Astrocyte (in vitro differentiated cells and primary cell): ENCODE data around the gene EHBP1. TPM values are rescaled to one million over a fixed set of nuclear protein-coding genes. Genes with fewer than 3 reads are reported as not detected.

ENCODE experiments used
- DNase-seq: peaks from one replicate; pipeline ENCODE4 v3.0.0-alpha.2; 2010; ENCODE audit warnings: low read depth
- FAIRE-seq: peaks from 2 replicates; lab custom pipeline; 2011; peaks lifted over from hg19 to GRCh38; lab: Jason Lieb, UNC
- H2AFZ ChIP-seq: 2 replicates; pipeline ENCODE4 v1.6.0; 2012; ENCODE audit warnings: low read depth, low read length, inconsistent platforms
- H3K27ac ChIP-seq: 2 replicates; pipeline ENCODE4 v1.5.1; 2011; ENCODE audit warnings: low read depth, low read length, inconsistent platforms
- H3K27me3 ChIP-seq: 2 replicates; pipeline ENCODE4 v1.6.0; 2011; ENCODE audit warnings: low read length, inconsistent platforms; ENCODE audit not compliant: insufficient read depth
- H3K36me3 ChIP-seq: 2 replicates; pipeline ENCODE4 v1.5.1; 2011; ENCODE audit warnings: low read length, inconsistent platforms; ENCODE audit not compliant: insufficient read depth
- H3K4me1 ChIP-seq: 2 replicates; pipeline ENCODE4 v1.5.1; 2011; ENCODE audit warnings: low read length, inconsistent platforms; ENCODE audit not compliant: insufficient read depth
- H3K4me2 ChIP-seq: 2 replicates; pipeline ENCODE4 v1.6.0; 2012; ENCODE audit warnings: low read length, inconsistent platforms
- H3K4me3 ChIP-seq: 2 replicates; pipeline ENCODE4 v1.5.1; 2011; ENCODE audit warnings: low read depth, mild to moderate bottlenecking, low read length, inconsistent platforms; ENCODE audit not compliant: insufficient read depth
- H3K79me2 ChIP-seq: 2 replicates; pipeline ENCODE4 v1.6.0; 2012; ENCODE audit warnings: mild to moderate bottlenecking, low read length, inconsistent platforms; ENCODE audit not compliant: insufficient read depth
- H3K9ac ChIP-seq: 2 replicates; pipeline ENCODE4 v1.6.0; 2012; ENCODE audit warnings: mild to moderate bottlenecking, low read length, inconsistent platforms
- H3K9me3 ChIP-seq: 2 replicates; pipeline ENCODE4 v1.5.1; 2012; ENCODE audit warnings: low read depth, mild to moderate bottlenecking, low read length, inconsistent platforms; ENCODE audit not compliant: insufficient read depth
- H4K20me1 ChIP-seq: 2 replicates; pipeline ENCODE4 v1.6.0; 2012; ENCODE audit warnings: low read length, inconsistent platforms; ENCODE audit not compliant: insufficient read depth
- H3K27ac Mint-ChIP-seq: one replicate; pipeline ENCODE4 v1.8.0; 2021; ENCODE audit warnings: mild to moderate bottlenecking, mixed read lengths; ENCODE audit not compliant: unreplicated experiment
- H3K27me3 Mint-ChIP-seq: one replicate; pipeline ENCODE4 v1.8.0; 2021; ENCODE audit warnings: low read depth, mixed read lengths; ENCODE audit not compliant: unreplicated experiment
- H3K36me3 Mint-ChIP-seq: one replicate; pipeline ENCODE4 v1.8.0; 2021; ENCODE audit warnings: low read depth, mixed read lengths; ENCODE audit not compliant: unreplicated experiment
- H3K4me1 Mint-ChIP-seq: one replicate; pipeline ENCODE4 v1.8.0; 2021; ENCODE audit warnings: low read depth, mixed read lengths; ENCODE audit not compliant: unreplicated experiment
- H3K4me3 Mint-ChIP-seq: one replicate; pipeline ENCODE4 v1.8.0; 2021; ENCODE audit warnings: mild to moderate bottlenecking, moderate library complexity, mixed read lengths; ENCODE audit not compliant: unreplicated experiment
- H3K9me3 Mint-ChIP-seq: one replicate; pipeline ENCODE4 v1.8.0; 2021; ENCODE audit warnings: mild to moderate bottlenecking, mixed read lengths; ENCODE audit not compliant: unreplicated experiment
- EZH2 ChIP-seq: IDR thresholded peaks from 2 replicates; pipeline ENCODE4 v1.6.1; 2012; ENCODE audit warnings: mild to moderate bottlenecking, low read length, inconsistent platforms; ENCODE audit not compliant: insufficient read depth
- total RNA-seq: library from RNA; stranded (reverse); gene quantifications from 2 replicates; pipeline ENCODE4 v1.2.1, GENCODE V29; 2021
- TF ChIP-seq, protein P1 (sequence below): IDR thresholded peaks from 2 replicates; pipeline ENCODE4 v1.5.1; 2011; ENCODE audit warnings: low read depth, mild to moderate bottlenecking, inconsistent platforms, low read length, moderate library complexity; ENCODE audit not compliant: insufficient read depth

EHBP1 gene
- total RNA-seq, 1 donor from 2014 or later = 44.1 TPM

DNA sequence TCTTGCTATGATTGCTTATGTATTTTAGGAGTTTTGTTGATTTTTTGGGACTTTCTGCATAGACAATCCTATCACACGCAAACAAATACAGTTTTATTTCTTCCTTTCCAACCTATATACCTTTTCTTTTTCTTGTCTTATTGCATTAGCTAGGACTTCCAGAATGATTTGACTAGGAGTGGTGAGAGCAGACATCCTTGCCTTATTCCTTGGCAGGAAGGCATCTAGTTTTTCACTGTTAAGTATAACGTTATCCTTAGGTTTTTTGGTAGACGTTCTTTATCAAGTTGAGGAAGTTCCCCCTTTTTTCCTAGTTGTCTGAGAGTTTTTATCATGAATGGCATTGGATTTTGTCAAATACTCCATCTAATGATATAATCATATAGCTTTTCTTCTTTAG lies 25.8 kb downstream of the EHBP1 start:
- H3K9me3 ChIP-seq = no peaks in the 10 kb centered on the region
- peaks cover 2% of the 10 kb centered on the region for H3K9me3 Mint-ChIP-seq
- FAIRE-seq (no peak), DNase-seq (no peak)
- H3K36me3 ChIP-seq = no peaks in the 10 kb centered on the region
- H4K20me1 ChIP-seq = peaks cover 61% of the 10 kb centered on the region
- no peak overlapping the region for H3K27ac Mint-ChIP-seq
- no peak overlapping the region for H3K4me2 ChIP-seq
- H3K4me3 Mint-ChIP-seq = no peak overlapping the region
- no peaks in the 10 kb centered on the region for H3K27me3 Mint-ChIP-seq
- no peak overlapping the region for H3K4me3 ChIP-seq
- no peak overlapping the region for H2AFZ ChIP-seq
- H3K4me1 ChIP-seq = no peaks in the 10 kb centered on the region
- H3K79me2 ChIP-seq = peaks cover 93% of the 10 kb centered on the region
- H3K27ac ChIP-seq = no peak overlapping the region
- peaks cover 18% of the 10 kb centered on the region for H3K4me1 Mint-ChIP-seq
- H3K9ac ChIP-seq = no peak overlapping the region
- H3K27me3 ChIP-seq = no peaks in the 10 kb centered on the region
- peaks cover 3% of the 10 kb centered on the region for H3K36me3 Mint-ChIP-seq
- TF ChIP-seq, protein P1, sequence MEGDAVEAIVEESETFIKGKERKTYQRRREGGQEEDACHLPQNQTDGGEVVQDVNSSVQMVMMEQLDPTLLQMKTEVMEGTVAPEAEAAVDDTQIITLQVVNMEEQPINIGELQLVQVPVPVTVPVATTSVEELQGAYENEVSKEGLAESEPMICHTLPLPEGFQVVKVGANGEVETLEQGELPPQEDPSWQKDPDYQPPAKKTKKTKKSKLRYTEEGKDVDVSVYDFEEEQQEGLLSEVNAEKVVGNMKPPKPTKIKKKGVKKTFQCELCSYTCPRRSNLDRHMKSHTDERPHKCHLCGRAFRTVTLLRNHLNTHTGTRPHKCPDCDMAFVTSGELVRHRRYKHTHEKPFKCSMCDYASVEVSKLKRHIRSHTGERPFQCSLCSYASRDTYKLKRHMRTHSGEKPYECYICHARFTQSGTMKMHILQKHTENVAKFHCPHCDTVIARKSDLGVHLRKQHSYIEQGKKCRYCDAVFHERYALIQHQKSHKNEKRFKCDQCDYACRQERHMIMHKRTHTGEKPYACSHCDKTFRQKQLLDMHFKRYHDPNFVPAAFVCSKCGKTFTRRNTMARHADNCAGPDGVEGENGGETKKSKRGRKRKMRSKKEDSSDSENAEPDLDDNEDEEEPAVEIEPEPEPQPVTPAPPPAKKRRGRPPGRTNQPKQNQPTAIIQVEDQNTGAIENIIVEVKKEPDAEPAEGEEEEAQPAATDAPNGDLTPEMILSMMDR = no peak
- TF ChIP-seq EZH2 = no peak

DNA sequence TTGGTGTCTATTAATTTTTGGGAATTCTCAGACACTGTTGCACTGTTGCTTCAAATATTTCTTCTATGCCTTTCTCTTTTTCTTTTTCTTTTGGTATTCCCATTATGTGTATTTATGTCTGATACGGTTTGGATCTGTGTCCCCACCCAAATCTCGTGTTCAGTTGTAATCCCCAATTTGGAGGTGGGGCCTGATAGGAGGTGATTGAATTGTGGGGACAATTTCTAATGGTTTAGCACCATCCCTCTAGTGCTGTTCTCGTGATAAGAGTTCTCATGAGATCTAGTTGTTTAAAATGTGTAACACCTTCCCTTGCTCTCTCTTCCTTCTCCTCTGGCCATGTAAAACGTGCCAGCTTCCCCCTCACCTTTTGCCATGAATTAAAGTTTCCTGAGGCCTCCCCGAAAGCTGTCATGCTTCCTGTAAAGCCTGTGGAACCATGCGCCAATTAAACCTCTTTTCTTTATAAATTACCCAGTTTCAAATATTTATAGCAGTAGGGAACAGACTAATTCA lies 26.8 kb downstream of the EHBP1 start:
- FAIRE-seq (no peak), DNase-seq (no peak)
- Mint-ChIP-seq H3K36me3 (no peaks in the 10 kb centered on the region), H3K9me3 (peaks cover 2% of the 10 kb centered on the region), H3K27me3 (no peaks in the 10 kb centered on the region), H3K27ac (no peak overlapping the region), H3K4me3 (no peak overlapping the region), H3K4me1 (peaks cover 26% of the 10 kb centered on the region)
- Histone ChIP-seq H3K4me2 (no peak overlapping the region), H3K9ac (no peak overlapping the region), H3K4me3 (no peak overlapping the region), H2AFZ (no peak overlapping the region), H3K36me3 (no peaks in the 10 kb centered on the region), H3K9me3 (no peaks in the 10 kb centered on the region), H3K27me3 (no peaks in the 10 kb centered on the region), H4K20me1 (peaks cover 63% of the 10 kb centered on the region), H3K79me2 (peaks cover 94% of the 10 kb centered on the region), H3K27ac (no peak overlapping the region), H3K4me1 (no peaks in the 10 kb centered on the region)
- TF ChIP-seq, protein P1 = no peak
- no peak for TF ChIP-seq EZH2

DNA sequence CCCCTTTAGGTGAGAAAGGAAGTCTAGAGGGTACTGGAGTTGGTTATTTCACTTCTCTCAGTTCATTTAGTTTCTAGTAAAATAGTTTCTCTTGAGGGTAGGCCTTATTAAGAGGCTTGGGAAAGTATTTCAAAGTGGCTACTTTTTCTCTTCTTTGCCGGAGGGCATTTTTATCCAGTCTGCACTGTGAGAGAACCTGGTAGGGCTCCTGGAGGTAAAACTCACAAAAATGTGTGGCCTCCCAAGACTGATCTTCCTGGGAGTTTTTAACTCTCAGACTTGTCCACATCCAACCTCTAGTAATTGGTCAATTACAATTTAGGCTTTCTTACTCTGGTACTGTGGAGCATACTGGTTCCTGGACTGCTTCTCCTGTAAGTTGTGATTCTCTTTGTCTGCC lies 28.0 kb downstream of the EHBP1 start:
- Histone ChIP-seq H3K4me3 (no peak overlapping the region), H3K27me3 (no peaks in the 10 kb centered on the region), H3K27ac (no peak overlapping the region), H3K9ac (no peak overlapping the region), H2AFZ (no peak overlapping the region), H3K4me2 (no peak overlapping the region), H3K9me3 (no peaks in the 10 kb centered on the region), H3K4me1 (no peaks in the 10 kb centered on the region), H3K79me2 (peaks cover 94% of the 10 kb centered on the region), H4K20me1 (peaks cover 55% of the 10 kb centered on the region), H3K36me3 (no peaks in the 10 kb centered on the region)
- no peaks in the 10 kb centered on the region for H3K27me3 Mint-ChIP-seq
- peaks cover 22% of the 10 kb centered on the region for H3K4me1 Mint-ChIP-seq
- no peaks in the 10 kb centered on the region for H3K36me3 Mint-ChIP-seq
- no peak for TF ChIP-seq EZH2
- TF ChIP-seq, protein P1 = no peak
- no peak for DNase-seq
- no peak overlapping the region for H3K4me3 Mint-ChIP-seq
- H3K27ac Mint-ChIP-seq = no peak overlapping the region
- peaks cover 2% of the 10 kb centered on the region for H3K9me3 Mint-ChIP-seq
- no peak for FAIRE-seq
